Measurements from ENCODE around the gene GLDC.

- TF ChIP-seq CTCF (IDR thresholded peaks at IDR 0.05; ENCODE audit: low read depth, low read length, missing input control) (no peak), YY1 (IDR thresholded peaks at IDR 0.05) (no peak), ATF3 (IDR thresholded peaks at IDR 0.05) (no peak), REST (IDR thresholded peaks at IDR 0.05) (no peak), RAD21 (IDR thresholded peaks at IDR 0.05) (no peak), MAX (IDR thresholded peaks at IDR 0.05) (no peak), HNF4A (conservative IDR thresholded peaks at IDR 0.05) (no peak), SP1 (IDR thresholded peaks at IDR 0.05) (no peak), FOXA1 (IDR thresholded peaks at IDR 0.05) (no peak), TAF1 (conservative IDR thresholded peaks at IDR 0.05) (no peak), ZBTB33 (IDR thresholded peaks at IDR 0.05) (no peak)
These were observed 45.5 kb downstream of the GLDC start for GRCh38 chr9:6600006-6600405.

Data from liver (tissue), 3 donors.